Right cardiac atrium (tissue), 5 donors: Measurements from ENCODE around the gene C5. TPM values are rescaled to one million over a fixed set of nuclear protein-coding genes. Genes with fewer than 3 reads are reported as not detected.

Source experiments
- ATAC-seq, 2 donors: fragments of 200-7000 bp; cut with Tn5 transposase; one replicate each; pipeline versions ENCODE4 v1.8.0 to v1.9.1; 2020; ENCODE audit warnings: moderate library complexity in 2 of 2, mild to moderate bottlenecking in 1 of 2
- DNase-seq, 3 donors: peaks; one replicate each; pipeline ENCODE4 v3.0.0-alpha.2; 2020
- H3K27ac ChIP-seq: one replicate; pipeline ENCODE4 v1.5.1; 2013; ENCODE audit warnings: mild to moderate bottlenecking, low read length, control low read depth, moderate library complexity
- H3K27me3 ChIP-seq: one replicate; pipeline ENCODE4 v1.6.1; 2013; ENCODE audit not compliant: control insufficient read depth, insufficient read depth
- H3K4me1 ChIP-seq: one replicate; pipeline ENCODE4 v1.6.1; 2013; ENCODE audit warnings: low read length; ENCODE audit not compliant: control insufficient read depth, insufficient read depth
- H3K4me3 ChIP-seq: one replicate; pipeline ENCODE4 v1.5.1; 2013; ENCODE audit warnings: low read length, control low read depth
- H3K9me3 ChIP-seq: one replicate; pipeline ENCODE4 v1.6.1; 2013; ENCODE audit warnings: low read length; ENCODE audit not compliant: control insufficient read depth
- WGBS: extraction: QIAGEN DNeasy Blood & Tissue Kit; methylation state at CpG from one replicate; pipeline ENCODE4 v1.1.7; 2013; 5-methylcytosine and 5-hydroxymethylcytosine counted together
- intact Hi-C, 4 donors: fragments of 100-400 bp; cut with DNase I; formaldehyde crosslinking; loops; one replicate each; pipeline versions ENCODE4 v1.11.0 to v1.14.0; 2022 to 2023
- polyA plus RNA-seq: library from polyadenylated mRNA; stranded (reverse); fragments of 200-250 nt; gene quantifications from one replicate; pipeline ENCODE4 v1.2.3, GENCODE V29; 2013
- total RNA-seq, 4 donors: library from RNA; stranded (reverse); fragmentation: NEBNext Ultra II Directional; extraction: Animal tissue kit (Norgen Biotek cat#: 25700); gene quantifications; one replicate each; pipeline ENCODE4 v1.2.1, GENCODE V29; 2021
- donor health status: healthy with polysubstance abuse.
- donor health status: DM: no; HTN: yes; CAD: no.
- donor health status: DM: no; HTN: no; CAD: no.
- donor health status: DM: no; HTN: yes; CAD: no; lungs with severe emphysema.
- donor health status: DM: yes; HTN: yes; CAD: no.

Gene C5
- total and polyA plus RNA-seq, 5 donors, result 0.67 to 1.9 (median 1.5) TPM

- intact Hi-C loops, result loop anchor here in 1 of 4 donors (5.0 kb wide), 1 partner anchor 53 kb away; no protein-coding TSS in a partner anchor
- ATAC-seq, result peak; percentile 58 to 66
- H3K4me3 ChIP-seq, result no peak overlapping the region
- peaks cover 2% of the 10 kb centered on the region for H3K4me1 ChIP-seq
- WGBS, result 59% methylated on average over 13 of the region's 13 CpGs
- no peaks in the 10 kb centered on the region for H3K9me3 ChIP-seq
- peak overlapping the region; percentile 71 for H3K27ac ChIP-seq
- H3K27me3 ChIP-seq, result no peaks in the 10 kb centered on the region
- DNase-seq, result peak; percentile 81 to 84 (median 84)
Measured at GRCh38 chr9:120925535-120926396, 124.3 kb downstream of the C5 start.

- Histone ChIP-seq H3K27ac (no peak overlapping the region), H3K9me3 (no peaks in the 10 kb centered on the region), H3K4me3 (no peak overlapping the region), H3K27me3 (no peaks in the 10 kb centered on the region), H3K4me1 (peaks cover 6% of the 10 kb centered on the region)
- DNase-seq (no peak), ATAC-seq (no peak)
- intact Hi-C loops, result loop anchor here in 1 of 4 donors (5.0 kb wide), 1 partner anchor 53 kb away; no protein-coding TSS in a partner anchor
- WGBS, result 84% methylated on average over 11 of the region's 11 CpGs
Measured at GRCh38 chr9:120924698-120925534, 125.2 kb downstream of the C5 start.

- H3K27me3 ChIP-seq, result no peaks in the 10 kb centered on the region
- 89% methylated on average over 11 of the region's 11 CpGs for WGBS
- no peak overlapping the region for H3K27ac ChIP-seq
- H3K4me1 ChIP-seq, result peaks cover 14% of the 10 kb centered on the region
- no peaks in the 10 kb centered on the region for H3K9me3 ChIP-seq
- ATAC-seq (no peak), DNase-seq (no peak)
- no peak overlapping the region for H3K4me3 ChIP-seq
- intact Hi-C loops, result no loop called here
Measured at GRCh38 chr9:120923620-120924328, 126.3 kb downstream of the C5 start.

GRCh38 chr9:120922404-120923195 lies 127.5 kb downstream of the C5 start:
- 76% methylated on average over 7 of the region's 7 CpGs for WGBS
- intact Hi-C loops, result no loop called here

GRCh38 chr9:120921661-120922181 lies 128.4 kb downstream of the C5 start:
- 45% methylated on average over 8 of the region's 8 CpGs for WGBS
- H3K27me3 ChIP-seq, result no peaks in the 10 kb centered on the region
- no peak overlapping the region for H3K4me3 ChIP-seq
- peak in 1 of 2 donors; percentile 34 for ATAC-seq
- intact Hi-C loops, result no loop called here
- H3K4me1 ChIP-seq, result peaks cover 17% of the 10 kb centered on the region
- H3K27ac ChIP-seq, result peak overlapping the region; percentile 59
- DNase-seq, result peak in 1 of 3 donors; percentile 82
- no peaks in the 10 kb centered on the region for H3K9me3 ChIP-seq

More at GRCh38 chr9:120922404-120923195, 127.5 kb downstream of the C5 start:
- DNase-seq, result no peak
- Histone ChIP-seq H3K27me3 (no peaks in the 10 kb centered on the region), H3K27ac (no peak overlapping the region), H3K4me1 (peaks cover 16% of the 10 kb centered on the region), H3K4me3 (no peak overlapping the region), H3K9me3 (no peaks in the 10 kb centered on the region)
- no peak for ATAC-seq

- Histone ChIP-seq H3K27me3 (no peaks in the 10 kb centered on the region), H3K9me3 (no peaks in the 10 kb centered on the region), H3K27ac (peak overlapping the region; percentile 93), H3K4me1 (peaks cover 20% of the 10 kb centered on the region), H3K4me3 (no peak overlapping the region)
- ATAC-seq, result no peak
- intact Hi-C loops, result no loop called here
- 71% methylated on average over 3 of the region's 3 CpGs for WGBS
- DNase-seq, result no peak
Measured at GRCh38 chr9:120920806-120921178, 129.3 kb downstream of the C5 start.

GRCh38 chr9:120919843-120920805 lies 130.0 kb downstream of the C5 start:
- peak overlapping the region; percentile 93 for H3K27ac ChIP-seq
- ATAC-seq (peak; percentile 68 to 74), DNase-seq (peak in 1 of 3 donors; percentile 40)
- intact Hi-C loops, result no loop called here
- no peaks in the 10 kb centered on the region for H3K27me3 ChIP-seq
- 74% methylated on average over 6 of the region's 6 CpGs for WGBS
- no peak overlapping the region for H3K4me3 ChIP-seq
- H3K9me3 ChIP-seq, result no peaks in the 10 kb centered on the region
- H3K4me1 ChIP-seq, result peaks cover 20% of the 10 kb centered on the region

- no peaks in the 10 kb centered on the region for H3K27me3 ChIP-seq
- no peaks in the 10 kb centered on the region for H3K9me3 ChIP-seq
- H3K4me3 ChIP-seq, result no peak overlapping the region
- H3K27ac ChIP-seq, result peak overlapping the region; percentile 93
- H3K4me1 ChIP-seq, result peaks cover 20% of the 10 kb centered on the region
- ATAC-seq (peak; percentile 38 to 39), DNase-seq (peak in 1 of 3 donors; percentile 69)
- 51% methylated on average over 20 of the region's 20 CpGs for WGBS
- intact Hi-C loops, result no loop called here
Measured at GRCh38 chr9:120918931-120919842, 130.9 kb downstream of the C5 start.
